Frontal cortex (tissue), 4 donors: ENCODE measurements around the gene AQP12A. TPM values are rescaled to one million over a fixed set of nuclear protein-coding genes. Genes with fewer than 3 reads are reported as not detected.
"Not testable (repeated sequence)": the region's sequence is repeated elsewhere in the genome, so short reads cannot be mapped to it uniquely, and the experiment has no call there.

Source experiments
- DNase-seq, 2 donors: peaks; one replicate each; pipeline ENCODE4 v3.0.0; 2012; ENCODE audit warnings: low spot score in 2 of 2
- FAIRE-seq: peaks from 2 replicates; lab custom pipeline; 2012; peaks lifted over from hg19 to GRCh38; lab: Jason Lieb, UNC
- total RNA-seq: library from RNA; depleted of rRNA; stranded (reverse); fragments of >200 nt; gene quantifications from one replicate; pipeline ENCODE4 v1.2.3, GENCODE V29; 2014
- donor health status: control.
- donor health status: control.
- donor health status: control.

The AQP12A gene
- total RNA-seq, 1 donor from 2014 or later = not detected

- FAIRE-seq = no peak
Measured at GRCh38 chr2:240655931-240656886, 35.5 kb upstream of the AQP12A start.

GRCh38 chr2:240659883-240660282, 31.8 kb upstream of the AQP12A start:
- FAIRE-seq, DNase-seq: not testable (repeated sequence)

More at GRCh38 chr2:240655931-240656886, 35.5 kb upstream of the AQP12A start:
- no peak for DNase-seq

GRCh38 chr2:240662681-240663080, 29.0 kb upstream of the AQP12A start:
- no peak for DNase-seq
- no peak for FAIRE-seq

- DNase-seq = no peak
- no peak for FAIRE-seq
Measured at GRCh38 chr2:240663546-240664190, 28.0 kb upstream of the AQP12A start.

GRCh38 chr2:240664622-240665021, 27.0 kb upstream of the AQP12A start:
- DNase-seq (no peak), FAIRE-seq (no peak)

- DNase-seq = no peak
Measured at GRCh38 chr2:240670402-240670801, 21.3 kb upstream of the AQP12A start.

GRCh38 chr2:240670950-240671349, 20.7 kb upstream of the AQP12A start:
- FAIRE-seq (no peak), DNase-seq (no peak)

More at GRCh38 chr2:240670402-240670801, 21.3 kb upstream of the AQP12A start:
- FAIRE-seq = no peak

- no peak for FAIRE-seq
- DNase-seq = no peak
Measured at GRCh38 chr2:240672076-240672700, 19.5 kb upstream of the AQP12A start.

- no peak for DNase-seq
- no peak for FAIRE-seq
Measured at GRCh38 chr2:240672701-240673190, 18.9 kb upstream of the AQP12A start.

- not testable (repeated sequence) for DNase-seq, FAIRE-seq
Measured at GRCh38 chr2:240674461-240675184, 17.0 kb upstream of the AQP12A start.

- DNase-seq, FAIRE-seq: not testable (repeated sequence)
Measured at GRCh38 chr2:240675345-240675744, 16.3 kb upstream of the AQP12A start.

GRCh38 chr2:240678043-240678442, 13.6 kb upstream of the AQP12A start:
- DNase-seq, FAIRE-seq: not testable (repeated sequence)

GRCh38 chr2:240678909-240679308, 12.8 kb upstream of the AQP12A start:
- FAIRE-seq = not testable (repeated sequence)

GRCh38 chr2:240680185-240680584, 11.5 kb upstream of the AQP12A start:
- not testable (repeated sequence) for FAIRE-seq, DNase-seq

More at GRCh38 chr2:240678909-240679308, 12.8 kb upstream of the AQP12A start:
- not testable (repeated sequence) for DNase-seq

GRCh38 chr2:240682431-240683224, 9.0 kb upstream of the AQP12A start, which contains the start of gene AQP12B:
Gene AQP12B, minus strand, starts transcription at chr2:240682885. Its CDS starts 48 bp downstream, at chr2:240682837.
- DNase-seq, FAIRE-seq: not testable (repeated sequence)

GRCh38 chr2:240683329-240683979, 8.2 kb upstream of the AQP12A start:
- not testable (repeated sequence) for FAIRE-seq, DNase-seq

- DNase-seq, FAIRE-seq: not testable (repeated sequence)
Measured at GRCh38 chr2:240683980-240684728, 7.5 kb upstream of the AQP12A start.
